ENCODE data around the gene RNF121.

GRCh38 chr11:71935338-71935925, 6.6 kb downstream of the RNF121 start:
- TF ChIP-seq EGR1 (IDR thresholded peaks at IDR 0.05; ENCODE audit: borderline replicate concordance, low read depth, low read length) (no peak), RBBP5 (IDR thresholded peaks at IDR 0.05; ENCODE audit: borderline replicate concordance, low read depth, low read length) (no peak), CTCF (IDR thresholded peaks at IDR 0.05; ENCODE audit: control extremely low read depth in 1 of 3, insufficient read depth in 1 of 3, low read depth in 1 of 3, low read length in 3 of 3) (no peak)

Data from H1 (cell line).